Neutrophil (primary cell): ENCODE data around the gene PCDHA9.

Experiments
- H3K27ac ChIP-seq: fragments of 200-600 bp; sonication (generic); 2 replicates; pipeline ENCODE4 v1.5.1; 2016; ENCODE audit warnings: mild to moderate bottlenecking, moderate library complexity
- H3K27me3 ChIP-seq: fragments of 200-600 bp; sonication (generic); 2 replicates; pipeline ENCODE4 v1.6.0; 2016; ENCODE audit warnings: mild to moderate bottlenecking
- H3K36me3 ChIP-seq: fragments of 200-600 bp; sonication (generic); 2 replicates; pipeline ENCODE4 v1.5.1; 2017
- H3K4me1 ChIP-seq, 2 experiments: fragments of 200-600 bp in 1 of 2; sonication (generic) in 1 of 2; 1 replicate in 1 of 2; 2 replicates in 1 of 2; pipeline versions ENCODE4 v1.5.1 to v1.6.1; 2013 to 2016; ENCODE audit warnings: low read depth in 1 of 2, low read length in 1 of 2, mild to moderate bottlenecking in 1 of 2, moderate library complexity in 1 of 2; ENCODE audit not compliant: control insufficient read depth in 1 of 2, insufficient read depth in 1 of 2
- H3K4me3 ChIP-seq, 2 experiments: fragments of 200-600 bp in 1 of 2; sonication (generic) in 1 of 2; 1 replicate in 1 of 2; 2 replicates in 1 of 2; pipeline ENCODE4 v1.5.1; 2013 to 2016; ENCODE audit warnings: low read depth in 1 of 2, low read length in 1 of 2, mild to moderate bottlenecking in 1 of 2, moderate library complexity in 1 of 2
- H3K9me3 ChIP-seq: fragments of 200-600 bp; sonication (generic); 2 replicates; pipeline ENCODE4 v1.5.1; 2016
- CTCF ChIP-seq: fragments of 200-600 bp; sonication (generic); IDR thresholded peaks from 2 replicates; pipeline ENCODE4 v1.5.1; 2016; ENCODE audit warnings: antibody characterized with exemption

The PCDHA9 gene

GRCh38 chr5:140857177-140857986 is 9.2 kb downstream of the PCDHA9 start:
- TF ChIP-seq CTCF, result no peak
- Histone ChIP-seq H3K9me3 (peaks cover 11% of the 10 kb centered on the region), H3K27me3 (peaks cover 18% of the 10 kb centered on the region), H3K4me3 (no peak overlapping the region), H3K36me3 (no peaks in the 10 kb centered on the region), H3K4me1 (no peaks in the 10 kb centered on the region), H3K27ac (no peak overlapping the region)

DNA sequence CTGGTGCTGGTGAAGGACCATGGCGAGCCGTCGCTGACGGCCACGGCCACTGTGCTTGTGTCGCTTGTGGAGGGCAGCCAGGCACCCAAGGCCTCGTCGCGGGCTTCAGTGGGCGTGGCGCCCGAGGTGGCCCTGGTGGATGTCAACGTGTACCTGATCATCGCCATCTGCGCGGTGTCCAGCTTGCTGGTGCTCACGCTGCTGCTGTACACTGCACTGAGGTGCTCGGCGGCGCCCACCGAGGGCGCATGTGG is 9.7 kb downstream of the PCDHA9 start:
- no peak overlapping the region for H3K27ac ChIP-seq
- H3K9me3 ChIP-seq, result peaks cover 16% of the 10 kb centered on the region
- no peaks in the 10 kb centered on the region for H3K4me1 ChIP-seq
- peaks cover 18% of the 10 kb centered on the region for H3K27me3 ChIP-seq
- H3K36me3 ChIP-seq, result no peaks in the 10 kb centered on the region
- no peak for TF ChIP-seq CTCF
- no peak overlapping the region for H3K4me3 ChIP-seq

GRCh38 chr5:140862441-140863295 is 14.5 kb downstream of the PCDHA9 start:
- Histone ChIP-seq H3K36me3 (no peaks in the 10 kb centered on the region), H3K27ac (no peak overlapping the region), H3K9me3 (peaks cover 20% of the 10 kb centered on the region), H3K4me3 (no peak overlapping the region), H3K27me3 (no peaks in the 10 kb centered on the region), H3K4me1 (no peaks in the 10 kb centered on the region)
- no peak for TF ChIP-seq CTCF

GRCh38 chr5:140868721-140869554 is 20.8 kb downstream of the PCDHA9 start, which contains the start of gene PCDHA11:
Gene PCDHA11, plus strand, starts transcription at chr5:140868957. Its CDS starts 147 bp downstream, at chr5:140869104.
- Histone ChIP-seq H3K4me1 (no peaks in the 10 kb centered on the region), H3K9me3 (peaks cover 17% of the 10 kb centered on the region), H3K27ac (no peak within 1 kb of the TSS), H3K27me3 (peaks cover 32% of the 10 kb centered on the region), H3K36me3 (no peaks in the 10 kb centered on the region), H3K4me3 (no peak within 1 kb of the TSS)
- no peak for TF ChIP-seq CTCF

DNA sequence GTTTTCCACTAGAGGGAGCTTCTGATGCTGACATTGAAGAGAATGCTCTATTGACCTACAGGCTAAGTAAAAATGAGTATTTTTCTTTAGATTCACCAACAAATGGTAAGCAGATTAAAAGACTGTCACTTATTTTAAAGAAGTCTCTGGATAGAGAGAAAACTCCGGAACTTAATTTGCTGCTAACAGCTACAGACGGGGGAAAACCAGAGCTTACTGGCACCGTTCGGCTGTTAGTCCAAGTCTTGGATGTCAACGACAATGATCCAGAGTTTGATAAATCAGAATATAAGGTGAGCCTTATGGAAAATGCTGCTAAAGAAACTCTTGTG is 21.3 kb downstream of the PCDHA9 start:
- Histone ChIP-seq H3K27me3 (peaks cover 36% of the 10 kb centered on the region), H3K9me3 (peaks cover 17% of the 10 kb centered on the region), H3K4me1 (no peaks in the 10 kb centered on the region), H3K36me3 (no peaks in the 10 kb centered on the region), H3K4me3 (no peak overlapping the region), H3K27ac (no peak overlapping the region)
- no peak for TF ChIP-seq CTCF
